ENCODE measurements around the gene SORCS2.

DNA sequence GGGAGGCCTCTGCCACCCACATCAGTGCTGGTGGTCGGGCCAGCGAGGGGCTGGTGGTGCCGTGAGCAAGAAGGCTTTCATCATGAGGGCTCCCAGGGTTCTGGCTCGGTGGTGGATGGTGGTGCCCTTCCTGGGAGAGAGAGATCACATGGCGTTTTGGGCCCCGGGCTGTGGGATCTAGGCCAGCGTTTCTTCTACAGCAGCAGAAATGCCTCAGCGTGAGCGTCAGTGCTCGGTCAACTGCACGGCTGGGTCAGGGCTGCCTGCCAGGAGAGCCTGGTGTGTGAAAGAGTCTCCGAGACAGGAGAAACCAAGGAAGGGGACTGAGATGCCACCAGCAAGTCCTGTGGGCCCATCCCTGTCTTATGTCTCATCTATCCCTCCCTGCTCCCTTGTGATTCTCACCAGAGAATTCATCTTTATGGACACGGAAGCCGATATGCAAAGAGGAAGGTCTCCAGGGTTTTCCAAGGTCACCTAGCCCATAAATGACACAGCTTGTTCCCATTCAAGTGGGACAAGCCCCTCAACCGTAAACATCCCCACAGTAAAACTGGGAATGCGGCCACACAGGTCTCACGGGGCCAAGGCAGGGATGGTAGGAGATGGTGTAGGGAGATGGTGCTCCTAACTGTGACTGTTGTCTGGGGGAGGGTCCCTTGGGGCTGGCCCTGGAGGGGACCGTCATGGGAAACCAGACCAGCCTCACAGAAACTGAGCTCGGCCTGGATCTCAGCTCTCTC, 99.2 kb downstream of the SORCS2 start:
- TF ChIP-seq, protein P1, sequence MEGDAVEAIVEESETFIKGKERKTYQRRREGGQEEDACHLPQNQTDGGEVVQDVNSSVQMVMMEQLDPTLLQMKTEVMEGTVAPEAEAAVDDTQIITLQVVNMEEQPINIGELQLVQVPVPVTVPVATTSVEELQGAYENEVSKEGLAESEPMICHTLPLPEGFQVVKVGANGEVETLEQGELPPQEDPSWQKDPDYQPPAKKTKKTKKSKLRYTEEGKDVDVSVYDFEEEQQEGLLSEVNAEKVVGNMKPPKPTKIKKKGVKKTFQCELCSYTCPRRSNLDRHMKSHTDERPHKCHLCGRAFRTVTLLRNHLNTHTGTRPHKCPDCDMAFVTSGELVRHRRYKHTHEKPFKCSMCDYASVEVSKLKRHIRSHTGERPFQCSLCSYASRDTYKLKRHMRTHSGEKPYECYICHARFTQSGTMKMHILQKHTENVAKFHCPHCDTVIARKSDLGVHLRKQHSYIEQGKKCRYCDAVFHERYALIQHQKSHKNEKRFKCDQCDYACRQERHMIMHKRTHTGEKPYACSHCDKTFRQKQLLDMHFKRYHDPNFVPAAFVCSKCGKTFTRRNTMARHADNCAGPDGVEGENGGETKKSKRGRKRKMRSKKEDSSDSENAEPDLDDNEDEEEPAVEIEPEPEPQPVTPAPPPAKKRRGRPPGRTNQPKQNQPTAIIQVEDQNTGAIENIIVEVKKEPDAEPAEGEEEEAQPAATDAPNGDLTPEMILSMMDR (conservative IDR thresholded peaks at IDR 0.05; ENCODE audit: low read depth, low read length): no peak
- no peak for TF ChIP-seq RAD21 (IDR thresholded peaks at IDR 0.05; ENCODE audit: low read length)
- no peak for TF ChIP-seq BHLHE40 (IDR thresholded peaks at IDR 0.05; ENCODE audit: low read depth, low read length)
- TF ChIP-seq SMC3 (IDR thresholded peaks at IDR 0.05; ENCODE audit: low read depth, low read length): no peak
- TF ChIP-seq RCOR1 (IDR thresholded peaks at IDR 0.05; ENCODE audit: insufficient replicate concordance, low read length): no peak
